GM19467 (cell line): Measurements from ENCODE around the gene CACNA1G.

Source experiments
- ATAC-seq: cut with Tn5 transposase; IDR thresholded peaks from one replicate; pipeline ENCODE4 v1.9.1; 2021; ENCODE audit warnings: mild to moderate bottlenecking, moderate library complexity; ENCODE audit not compliant: unreplicated experiment

CACNA1G gene

DNA sequence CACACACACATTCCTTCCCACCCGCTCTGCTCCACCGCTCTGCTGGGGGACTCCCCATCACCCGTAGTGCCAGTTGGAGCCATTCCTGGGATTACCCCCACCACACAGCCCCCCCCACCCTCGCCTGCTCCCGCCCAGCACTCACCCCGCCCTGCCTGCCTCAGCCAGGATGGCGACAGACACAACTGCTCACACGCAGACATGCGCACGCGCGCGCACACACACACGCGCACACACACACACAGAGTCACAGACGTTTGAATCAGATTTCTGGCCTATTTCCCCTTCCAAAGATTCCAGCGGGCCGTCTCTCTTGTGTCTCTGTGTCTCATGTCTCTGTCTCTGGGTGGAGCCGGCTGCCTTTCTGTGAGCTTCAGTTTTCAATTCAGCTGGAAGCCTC is 4.4 kb downstream of the CACNA1G start:
- no peak for ATAC-seq

DNA sequence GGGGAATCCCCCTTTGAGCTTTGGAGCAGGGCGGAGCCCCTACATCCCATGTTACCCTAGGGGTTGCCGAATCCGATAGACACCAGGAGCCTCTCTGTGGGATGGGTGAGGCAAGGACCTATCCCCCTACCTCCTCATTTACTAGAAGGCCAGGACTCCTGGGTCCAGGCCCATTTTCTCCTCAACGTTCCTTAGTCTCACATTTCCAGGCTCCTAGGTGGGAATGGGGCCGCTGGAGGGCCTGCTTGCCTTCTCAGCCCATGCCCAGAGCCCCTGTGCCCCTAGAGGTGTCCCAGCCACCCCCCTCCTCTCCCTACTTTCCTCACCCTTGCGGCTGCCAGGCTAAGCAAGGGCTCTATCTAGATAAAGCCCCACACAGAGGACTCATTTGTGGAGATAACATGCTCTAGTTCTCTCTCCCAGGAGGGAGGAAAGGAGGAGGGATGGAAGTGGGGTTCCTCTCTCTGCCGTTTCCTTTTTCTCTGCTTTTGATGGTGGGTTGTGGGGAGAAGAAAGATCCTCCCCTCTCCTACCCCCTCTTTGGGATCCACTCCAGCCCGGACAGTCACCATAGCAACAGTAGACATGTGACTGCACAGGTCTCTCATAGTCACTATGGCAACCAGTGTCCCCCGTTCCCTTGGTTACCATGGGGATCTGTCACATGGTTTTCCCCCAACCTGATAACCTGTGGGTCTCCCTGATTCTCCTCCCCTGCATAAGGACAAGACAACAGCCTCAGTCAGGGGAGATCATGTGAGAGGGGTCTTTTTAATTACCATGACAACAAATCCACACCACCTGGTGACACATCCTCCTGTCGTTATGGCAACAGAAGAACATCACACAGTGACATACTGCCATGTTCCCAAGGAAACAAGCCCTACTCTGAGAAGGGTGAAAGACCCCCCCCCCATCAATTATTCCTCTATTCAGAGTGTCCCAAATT is 5.2 kb downstream of the CACNA1G start:
- no peak for ATAC-seq

DNA sequence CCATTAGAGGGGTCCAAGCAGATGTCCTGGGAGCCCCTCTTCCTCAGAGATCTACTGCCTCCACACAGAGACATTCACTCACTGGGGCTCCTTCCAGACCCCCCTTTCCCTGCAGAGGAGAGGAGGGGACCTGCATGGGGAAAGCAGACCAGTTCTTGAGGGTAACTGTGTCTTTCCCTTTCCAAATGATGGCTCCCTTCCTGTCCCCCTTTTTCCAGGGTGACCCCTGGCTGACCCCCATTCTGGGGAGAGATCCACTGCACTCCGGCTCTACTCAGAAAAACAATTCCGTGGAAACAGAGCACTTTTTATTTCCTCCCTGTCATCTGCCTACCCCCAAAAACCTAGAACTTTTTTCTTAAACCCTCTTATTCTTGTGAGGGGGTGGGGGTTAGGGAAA is 6.4 kb downstream of the CACNA1G start:
- ATAC-seq, result no peak

DNA sequence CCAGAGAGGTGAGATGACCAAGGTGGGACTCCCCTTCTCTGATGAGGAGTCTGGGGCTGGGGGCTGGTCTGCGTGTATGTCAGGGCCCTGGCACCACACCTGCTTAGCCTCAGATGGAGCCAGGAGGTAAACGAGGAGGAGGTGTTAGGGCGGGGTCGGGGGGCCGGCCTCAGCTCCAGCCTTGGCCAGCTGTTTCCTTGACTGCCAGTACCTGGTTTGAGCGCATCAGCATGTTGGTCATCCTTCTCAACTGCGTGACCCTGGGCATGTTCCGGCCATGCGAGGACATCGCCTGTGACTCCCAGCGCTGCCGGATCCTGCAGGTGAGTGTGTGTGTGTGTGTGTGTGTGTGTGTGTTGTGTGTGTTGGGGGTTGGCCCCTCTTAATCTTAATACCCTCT is 8.1 kb downstream of the CACNA1G start:
- ATAC-seq, result no peak

DNA sequence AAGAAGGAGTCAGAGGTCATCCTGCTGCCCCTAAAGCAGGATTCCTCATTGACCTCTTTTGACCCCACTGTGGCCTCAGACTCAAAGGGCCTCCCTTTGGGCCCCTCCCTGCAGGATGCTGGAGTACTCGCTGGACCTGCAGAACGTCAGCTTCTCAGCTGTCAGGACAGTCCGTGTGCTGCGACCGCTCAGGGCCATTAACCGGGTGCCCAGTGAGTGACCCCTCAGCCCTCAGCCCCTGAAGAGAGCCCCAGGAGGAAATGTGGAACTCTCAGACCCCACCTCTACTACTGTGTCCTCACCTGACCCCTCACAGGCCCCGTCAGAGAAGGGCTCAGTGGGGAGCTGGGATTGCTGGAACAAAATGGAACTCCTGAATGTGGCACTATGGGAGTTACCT is 9.1 kb downstream of the CACNA1G start:
- no peak for ATAC-seq

DNA sequence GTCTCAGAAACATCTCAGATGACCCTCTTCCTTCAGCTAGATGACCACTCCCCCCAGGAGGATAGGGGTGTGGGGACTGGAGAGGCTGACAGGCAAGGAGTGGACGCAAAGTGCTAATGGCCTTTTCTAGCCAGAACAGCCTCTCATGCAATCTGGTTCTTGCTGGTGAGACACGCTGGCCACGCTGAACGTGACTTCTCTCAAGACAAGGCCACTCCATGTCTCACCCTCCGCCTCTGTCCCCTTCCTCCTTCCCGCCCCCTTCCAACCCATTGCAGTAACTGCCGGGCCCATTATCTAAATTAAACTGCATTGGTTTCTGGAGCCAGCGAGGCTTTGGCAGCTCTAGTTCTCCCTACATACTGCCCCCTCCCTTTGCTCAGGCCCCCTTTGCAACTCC is 9.5 kb downstream of the CACNA1G start:
- no peak for ATAC-seq

DNA sequence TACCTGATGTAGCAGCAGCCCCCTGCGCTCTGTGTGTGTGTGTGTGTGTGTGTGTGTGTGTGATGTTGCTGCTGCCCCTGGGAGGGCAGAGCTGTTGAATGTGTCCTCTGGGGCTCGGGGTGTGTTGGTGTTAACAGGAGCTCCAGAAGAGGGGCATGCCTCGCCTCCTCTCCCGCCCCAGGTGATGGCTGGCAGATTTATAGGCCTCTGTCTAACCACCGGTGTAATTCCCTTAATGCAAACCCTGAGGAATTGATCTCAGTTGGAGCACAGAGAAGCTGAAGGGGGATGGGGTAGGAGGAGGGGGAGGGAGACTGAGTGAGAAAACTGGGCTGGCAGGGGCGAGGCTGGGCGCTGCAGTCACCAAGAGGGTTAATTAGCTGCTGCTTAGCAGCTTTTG is 10.0 kb downstream of the CACNA1G start:
- ATAC-seq, result no peak

DNA sequence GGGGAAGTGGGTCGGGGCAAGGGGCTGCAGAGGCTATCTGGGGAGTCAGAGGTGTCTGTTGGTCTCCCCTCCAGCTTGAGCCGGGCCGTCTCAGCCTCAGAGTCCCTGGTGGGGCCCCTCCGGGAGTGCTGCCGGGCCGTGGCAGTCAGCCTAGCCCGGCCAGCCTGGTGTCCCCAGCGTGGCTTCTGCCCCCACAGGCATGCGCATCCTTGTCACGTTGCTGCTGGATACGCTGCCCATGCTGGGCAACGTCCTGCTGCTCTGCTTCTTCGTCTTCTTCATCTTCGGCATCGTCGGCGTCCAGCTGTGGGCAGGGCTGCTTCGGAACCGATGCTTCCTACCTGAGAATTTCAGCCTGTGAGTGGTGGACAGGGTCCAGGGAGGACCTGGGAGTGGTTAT is 11.2 kb downstream of the CACNA1G start:
- no peak for ATAC-seq

DNA sequence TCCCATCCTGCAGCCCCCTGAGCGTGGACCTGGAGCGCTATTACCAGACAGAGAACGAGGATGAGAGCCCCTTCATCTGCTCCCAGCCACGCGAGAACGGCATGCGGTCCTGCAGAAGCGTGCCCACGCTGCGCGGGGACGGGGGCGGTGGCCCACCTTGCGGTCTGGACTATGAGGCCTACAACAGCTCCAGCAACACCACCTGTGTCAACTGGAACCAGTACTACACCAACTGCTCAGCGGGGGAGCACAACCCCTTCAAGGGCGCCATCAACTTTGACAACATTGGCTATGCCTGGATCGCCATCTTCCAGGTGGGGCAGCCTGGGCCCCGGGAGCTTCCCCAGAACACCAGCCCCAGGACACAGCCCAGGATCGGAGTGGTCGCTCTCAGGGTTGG is 12.0 kb downstream of the CACNA1G start:
- ATAC-seq, result no peak

DNA sequence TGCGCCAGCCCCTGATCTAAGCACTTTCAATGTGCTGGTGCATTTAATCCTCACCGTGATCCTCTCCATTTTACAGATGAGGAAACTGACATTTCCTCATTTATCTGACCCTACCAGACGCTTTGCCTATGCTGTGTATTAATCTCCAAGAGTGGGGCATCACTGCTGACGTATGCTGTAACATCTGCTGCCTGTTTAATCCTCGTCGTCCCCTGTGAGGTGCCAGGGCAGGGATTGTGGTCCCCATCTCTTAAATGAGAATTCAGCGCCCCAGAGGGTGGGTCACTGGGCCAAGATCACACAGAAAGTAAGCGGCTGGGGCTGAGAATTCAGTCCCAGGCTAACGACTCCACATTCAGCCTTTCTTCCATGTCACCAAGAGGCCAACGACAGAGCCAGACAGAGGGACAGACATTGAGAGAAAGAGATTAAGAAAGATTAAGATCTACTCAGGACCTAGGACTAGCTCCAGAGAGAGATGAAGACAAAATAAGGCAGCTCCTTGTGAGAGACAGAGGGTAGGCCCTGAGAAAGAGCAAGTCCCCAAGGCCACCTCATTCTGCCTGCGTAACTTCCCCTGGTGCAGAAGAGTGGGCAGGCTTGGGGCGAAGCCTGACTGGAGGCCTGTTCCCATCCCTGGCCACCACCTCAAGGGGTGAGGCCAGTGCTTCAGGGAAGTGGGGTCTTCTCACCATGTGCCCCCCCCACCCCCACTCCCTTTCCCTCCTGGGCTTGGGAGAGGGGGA is 13.5 kb downstream of the CACNA1G start:
- ATAC-seq, result no peak

DNA sequence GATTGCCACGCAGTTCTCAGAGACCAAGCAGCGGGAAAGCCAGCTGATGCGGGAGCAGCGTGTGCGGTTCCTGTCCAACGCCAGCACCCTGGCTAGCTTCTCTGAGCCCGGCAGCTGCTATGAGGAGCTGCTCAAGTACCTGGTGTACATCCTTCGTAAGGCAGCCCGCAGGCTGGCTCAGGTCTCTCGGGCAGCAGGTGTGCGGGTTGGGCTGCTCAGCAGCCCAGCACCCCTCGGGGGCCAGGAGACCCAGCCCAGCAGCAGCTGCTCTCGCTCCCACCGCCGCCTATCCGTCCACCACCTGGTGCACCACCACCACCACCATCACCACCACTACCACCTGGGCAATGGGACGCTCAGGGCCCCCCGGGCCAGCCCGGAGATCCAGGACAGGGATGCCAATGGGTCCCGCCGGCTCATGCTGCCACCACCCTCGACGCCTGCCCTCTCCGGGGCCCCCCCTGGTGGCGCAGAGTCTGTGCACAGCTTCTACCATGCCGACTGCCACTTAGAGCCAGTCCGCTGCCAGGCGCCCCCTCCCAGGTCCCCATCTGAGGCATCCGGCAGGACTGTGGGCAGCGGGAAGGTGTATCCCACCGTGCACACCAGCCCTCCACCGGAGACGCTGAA is 15.2 kb downstream of the CACNA1G start:
- ATAC-seq, result no peak

DNA sequence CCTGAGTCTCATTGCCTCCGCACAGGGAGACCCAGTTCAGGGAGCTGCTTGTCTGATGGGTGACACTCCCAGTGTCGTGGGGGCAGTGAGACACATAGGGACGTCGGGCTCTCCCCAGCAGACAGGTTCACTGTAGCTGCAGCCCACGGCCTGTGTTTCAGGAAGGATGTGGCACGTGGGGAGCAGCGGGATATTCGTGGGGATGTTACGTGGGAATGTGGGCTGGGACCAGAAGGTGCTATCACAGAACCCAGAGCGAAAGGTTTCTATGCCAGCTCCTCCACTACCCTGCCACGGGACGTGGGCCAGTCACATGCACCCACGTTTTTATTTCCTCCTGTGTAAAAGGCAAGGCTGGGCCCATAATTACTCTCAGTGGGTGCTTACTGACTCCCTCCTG is 16.3 kb downstream of the CACNA1G start:
- no peak for ATAC-seq

DNA sequence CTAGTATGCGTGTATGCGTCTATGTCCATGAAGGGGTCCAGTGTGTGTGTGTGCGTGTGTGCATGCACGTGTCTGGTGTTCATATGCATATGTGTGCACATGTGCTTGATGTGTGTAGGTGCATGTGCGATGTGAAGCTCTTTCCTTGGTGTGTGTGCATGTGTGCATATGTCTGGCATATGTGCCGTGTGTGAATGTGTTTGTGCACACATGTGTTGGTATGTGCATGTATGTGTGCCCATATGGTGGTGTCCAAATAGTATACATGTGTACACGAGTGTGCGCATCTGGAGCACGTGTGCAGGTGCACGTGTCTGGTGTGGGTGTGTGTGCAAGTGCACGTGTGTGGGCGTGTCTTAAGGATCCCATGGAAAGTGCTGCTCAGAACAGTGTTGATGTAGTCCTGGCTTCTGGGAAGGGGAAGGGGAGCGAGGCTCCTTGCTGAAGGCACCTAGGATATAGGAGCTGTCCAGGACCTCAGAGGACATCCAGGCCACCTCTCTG is 17.0 kb downstream of the CACNA1G start:
- ATAC-seq, result no peak

DNA sequence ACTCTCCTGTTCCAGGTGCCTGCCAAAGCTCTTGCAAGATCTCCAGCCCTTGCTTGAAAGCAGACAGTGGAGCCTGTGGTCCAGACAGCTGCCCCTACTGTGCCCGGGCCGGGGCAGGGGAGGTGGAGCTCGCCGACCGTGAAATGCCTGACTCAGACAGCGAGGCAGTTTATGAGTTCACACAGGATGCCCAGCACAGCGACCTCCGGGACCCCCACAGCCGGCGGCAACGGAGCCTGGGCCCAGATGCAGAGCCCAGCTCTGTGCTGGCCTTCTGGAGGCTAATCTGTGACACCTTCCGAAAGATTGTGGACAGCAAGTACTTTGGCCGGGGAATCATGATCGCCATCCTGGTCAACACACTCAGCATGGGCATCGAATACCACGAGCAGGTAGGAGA is 17.7 kb downstream of the CACNA1G start:
- ATAC-seq, result no peak

DNA sequence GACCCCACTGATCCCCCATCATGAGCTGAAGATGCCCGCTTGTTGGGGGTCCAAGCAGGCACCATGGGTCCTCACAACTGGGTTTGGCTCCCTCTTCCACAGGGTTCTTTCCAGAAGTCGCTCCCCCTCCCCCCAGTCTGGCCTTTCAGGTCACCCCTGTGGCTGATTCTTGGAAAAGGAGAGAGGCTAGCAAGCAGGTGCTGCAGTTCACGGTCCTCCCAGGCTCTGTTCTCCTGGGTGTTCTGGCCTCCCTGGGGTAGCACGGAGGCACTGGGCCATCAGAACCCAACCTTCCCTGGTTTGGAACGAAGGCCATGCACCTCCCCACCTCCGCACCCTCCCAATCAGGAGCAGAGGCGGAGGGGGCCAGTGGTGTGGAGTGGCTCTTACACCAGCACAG is 18.9 kb downstream of the CACNA1G start:
- no peak for ATAC-seq

DNA sequence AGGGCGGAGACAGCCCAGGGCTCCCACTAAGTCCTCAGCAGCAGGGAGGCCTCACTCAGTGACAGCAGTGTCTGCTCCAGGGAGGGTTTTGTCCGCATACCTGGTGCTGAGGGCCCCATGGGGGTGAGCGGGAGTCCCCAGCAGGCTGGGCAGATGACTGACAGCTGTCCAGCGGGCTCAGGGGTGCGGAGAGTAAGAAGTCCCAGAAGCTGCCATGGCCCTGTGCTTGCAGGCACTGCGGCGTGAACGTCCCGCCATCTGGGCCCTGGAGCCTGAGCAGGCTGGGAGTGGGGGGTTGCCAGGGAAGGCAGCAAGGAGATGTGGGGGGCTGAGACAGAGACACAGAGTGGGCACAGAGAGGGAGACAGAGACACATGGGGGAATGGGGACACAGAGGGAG is 20.1 kb downstream of the CACNA1G start:
- ATAC-seq, result no peak

DNA sequence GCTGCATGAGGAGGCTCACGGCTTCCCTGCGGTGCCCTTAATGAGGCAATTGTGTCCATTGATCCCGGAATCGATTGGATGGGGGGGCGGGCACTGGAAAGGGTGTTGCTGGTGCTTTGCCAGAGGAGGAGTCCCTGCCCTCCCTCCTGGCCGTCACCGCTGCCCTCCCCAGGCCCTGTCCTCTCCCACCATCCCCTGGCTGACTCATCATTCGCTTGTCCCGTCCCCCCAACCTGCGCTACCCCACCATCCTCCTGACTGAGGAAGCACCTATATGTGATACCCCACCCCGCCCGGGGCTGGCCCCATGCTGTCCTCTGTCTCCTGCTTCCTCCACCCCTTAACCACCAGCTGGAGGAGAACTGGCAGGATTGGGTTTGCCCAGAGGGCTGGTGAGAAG is 20.8 kb downstream of the CACNA1G start:
- ATAC-seq, result no peak

DNA sequence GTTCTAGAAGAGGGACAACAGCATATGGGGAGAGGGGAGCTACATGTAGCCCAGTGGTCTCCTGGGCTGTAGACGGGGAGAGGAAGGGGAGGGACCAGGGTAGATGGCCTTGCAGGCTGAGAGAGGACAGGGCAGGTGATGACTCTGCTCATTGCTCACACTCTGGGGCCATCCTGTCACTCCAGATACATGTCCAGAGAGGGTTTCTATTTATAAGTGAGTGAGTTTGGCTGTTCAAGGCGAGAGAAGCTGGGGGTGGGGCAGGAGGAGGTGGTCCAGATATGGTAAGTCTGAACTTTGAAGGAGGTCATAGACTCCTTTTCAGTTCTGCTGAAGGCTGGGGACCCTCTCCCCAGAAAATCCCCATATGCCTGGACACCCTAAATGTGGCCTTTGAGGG is 22.2 kb downstream of the CACNA1G start:
- no peak for ATAC-seq

DNA sequence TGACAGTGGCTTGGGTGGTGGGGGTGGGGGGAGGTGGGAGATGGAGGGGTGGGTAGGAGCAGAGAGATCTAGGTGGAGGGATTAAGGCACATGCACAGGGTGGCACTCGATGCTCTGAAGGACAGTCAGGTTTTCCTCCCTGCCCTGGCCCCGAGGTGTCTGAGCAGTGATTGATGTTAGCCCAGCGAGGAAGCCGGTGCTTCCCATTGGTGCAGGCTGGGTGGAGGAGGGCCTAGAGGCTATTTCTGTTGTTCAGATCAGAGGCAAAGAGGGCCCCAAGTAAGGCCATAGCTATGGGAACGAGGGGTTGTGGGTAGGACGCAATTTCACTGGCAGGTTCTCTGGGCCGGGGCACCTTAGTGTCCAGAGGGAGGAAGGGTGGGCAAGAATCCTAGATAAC is 23.1 kb downstream of the CACNA1G start:
- no peak for ATAC-seq

DNA sequence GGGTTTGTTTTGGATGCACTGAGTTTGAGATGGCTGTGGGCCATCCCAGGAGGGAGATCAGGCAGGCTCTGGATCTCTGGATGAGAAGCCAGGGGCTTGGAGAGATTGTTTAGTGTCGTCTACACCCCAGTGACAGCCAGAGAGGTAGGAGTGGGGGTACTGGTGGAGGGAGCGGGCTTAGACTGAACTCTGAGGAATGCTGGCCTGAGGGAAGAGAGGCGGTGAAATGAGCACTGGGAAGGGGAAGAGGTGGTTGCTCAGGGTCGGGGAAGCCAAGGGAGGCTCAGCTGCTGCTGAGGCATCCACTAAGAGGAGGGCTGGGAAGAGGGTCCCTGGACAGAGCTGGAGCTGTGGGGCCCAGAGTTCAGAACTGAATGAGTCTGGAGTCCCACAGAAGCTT is 23.6 kb downstream of the CACNA1G start:
- no peak for ATAC-seq

DNA sequence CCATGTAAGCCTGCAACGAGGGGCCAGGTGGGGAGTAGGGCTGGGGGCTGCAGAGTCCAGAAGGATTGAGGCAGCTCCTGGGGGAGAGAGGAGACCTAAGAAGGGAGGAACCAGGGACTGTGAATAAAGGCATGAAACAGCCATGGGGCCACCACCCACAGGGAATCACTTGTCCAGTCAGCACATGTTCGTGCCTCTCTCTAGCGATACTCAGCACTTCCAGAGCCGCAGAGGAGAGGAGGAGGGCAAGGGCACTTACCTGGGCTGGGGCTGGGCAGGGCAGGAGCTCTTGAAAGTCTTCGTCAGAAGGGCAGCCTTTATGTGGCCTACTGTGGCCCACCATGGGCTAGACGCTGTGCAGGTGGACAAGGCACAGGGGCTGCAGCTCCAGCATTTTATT is 24.2 kb downstream of the CACNA1G start:
- no peak for ATAC-seq

DNA sequence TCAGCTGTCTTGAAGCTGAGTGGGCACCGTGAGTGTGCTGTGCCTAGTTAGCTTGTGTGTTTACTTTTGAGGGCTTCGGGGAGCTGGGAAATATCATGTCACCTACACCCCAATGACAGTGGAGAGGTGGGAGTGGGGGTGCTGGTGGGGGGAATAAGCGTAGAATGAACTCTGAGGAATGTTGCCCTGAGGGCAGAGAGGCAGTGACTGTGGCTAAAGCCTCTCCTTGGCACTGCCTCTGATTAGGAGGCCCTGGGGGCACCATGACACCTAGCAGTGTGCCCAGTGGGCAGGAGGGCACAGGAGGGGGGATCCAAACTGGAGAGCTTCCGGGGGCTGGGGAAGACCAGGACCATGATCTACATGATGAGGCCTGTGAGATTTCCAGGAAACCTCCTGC is 24.8 kb downstream of the CACNA1G start:
- ATAC-seq, result no peak
